Caco-2 (cell line): Measurements from ENCODE around the gene LIMS2. TPM values are rescaled to one million over a fixed set of nuclear protein-coding genes. Genes with fewer than 3 reads are reported as not detected.

Experiments
- BruUV-seq: library from RNA; stranded (reverse); fragments of 400-500 nt; replicated peaks from 2 replicates; lab custom pipeline; 2021; lab: Mats Ljungman, UMichigan
- CTCF ChIA-PET: fragments of 300-600 bp; sonication (Branson Sonifier 250); formaldehyde crosslinking; loops from one replicate; lab custom pipeline; 2022; ENCODE audit warnings: antibody characterized with exemption; lab: Charles Lee
- POLR2A ChIA-PET: fragments of 300-600 bp; sonication (Branson Sonifier 250); formaldehyde crosslinking; loops from one replicate; lab custom pipeline; 2022; ENCODE audit warnings: antibody characterized with exemption; lab: Charles Lee
- DNase-seq, 2 experiments: peaks; one replicate each; pipeline versions ENCODE4 v3.0.0 to v3.0.0-alpha.2; 2020 to 2022
- H3K27me3 ChIP-seq: replicated peaks from 2 replicates; pipeline ENCODE4 v1.6.0; 2011; ENCODE audit warnings: low read length; ENCODE audit not compliant: control insufficient read depth, insufficient read depth
- H3K36me3 ChIP-seq: 2 replicates; pipeline ENCODE4 v1.5.1; 2011; ENCODE audit warnings: low read length; ENCODE audit not compliant: control insufficient read depth, insufficient read depth
- H3K4me1 ChIP-seq: fragments of 250-450 bp; sonication (Bioruptor Pico); 2 replicates; pipeline ENCODE4 v1.5.1; 2020; ENCODE audit warnings: mild to moderate bottlenecking
- H3K4me3 ChIP-seq: 2 replicates; pipeline ENCODE4 v1.5.1; 2011; ENCODE audit warnings: low read depth, mild to moderate bottlenecking, control low read depth, low read length
- H3K9me3 ChIP-seq: fragments of 250-450 bp; sonication (Bioruptor Pico); 2 replicates; pipeline ENCODE4 v1.5.1; 2020; ENCODE audit warnings: mild to moderate bottlenecking, moderate library complexity
- H3K27ac Mint-ChIP-seq: one replicate; pipeline ENCODE4 v1.8.0; 2022; ENCODE audit warnings: mixed read lengths; ENCODE audit not compliant: unreplicated experiment
- H3K27me3 Mint-ChIP-seq: one replicate; pipeline ENCODE4 v1.8.0; 2022; ENCODE audit warnings: mixed read lengths; ENCODE audit not compliant: insufficient read depth, unreplicated experiment
- H3K36me3 Mint-ChIP-seq: one replicate; pipeline ENCODE4 v1.8.0; 2022; ENCODE audit warnings: mild to moderate bottlenecking, mixed read lengths; ENCODE audit not compliant: insufficient read depth, unreplicated experiment
- H3K4me1 Mint-ChIP-seq: one replicate; pipeline ENCODE4 v1.8.0; 2022; ENCODE audit warnings: low read depth, mixed read lengths; ENCODE audit not compliant: unreplicated experiment
- H3K4me3 Mint-ChIP-seq: one replicate; pipeline ENCODE4 v1.8.0; 2022; ENCODE audit warnings: mild to moderate bottlenecking, moderate library complexity, mixed read lengths; ENCODE audit not compliant: unreplicated experiment
- H3K9me3 Mint-ChIP-seq: one replicate; pipeline ENCODE4 v1.8.0; 2022; ENCODE audit warnings: mixed read lengths; ENCODE audit not compliant: unreplicated experiment
- CTCF ChIP-seq, 2 experiments: fragments of 200-600 bp in 1 of 2; IDR thresholded peaks; 1 replicate in 1 of 2; 2 replicates in 1 of 2; pipeline versions ENCODE4 v1.5.1 to v1.8.0; 2011 to 2022; ENCODE audit warnings: antibody characterized with exemption in 1 of 2, control low read depth in 1 of 2, inconsistent platforms in 1 of 2, low read depth in 1 of 2, low read length in 1 of 2, mild to moderate bottlenecking in 1 of 2, moderate library complexity in 1 of 2; ENCODE audit not compliant: insufficient read depth in 1 of 2, severe bottlenecking in 1 of 2, unreplicated experiment in 1 of 2
- intact Hi-C: fragments of 100-400 bp; cut with micrococcal nuclease; formaldehyde crosslinking; loops from one replicate; pipeline ENCODE4 v1.10.0; 2022; ENCODE audit not compliant: unreplicated experiment
- total RNA-seq: library from RNA; stranded (reverse); gene quantifications from 2 replicates; pipeline ENCODE4 v1.2.3, GENCODE V29; 2022

The LIMS2 gene
- total RNA-seq, 1 experiment from 2014 or later = 10.0 TPM

GRCh38 chr2:127599211-127599610 lies 76.1 kb downstream of the LIMS2 start:
- H3K4me1 Mint-ChIP-seq = no peaks in the 10 kb centered on the region
- TF ChIP-seq CTCF (IDR thresholded peaks at IDR 0.05; ENCODE audit: insufficient read depth in 1 of 2, low read depth in 1 of 2, low read length in 1 of 2, severe bottlenecking in 1 of 2, unreplicated experiment in 1 of 2) = no peak
- no peak overlapping the region for H3K27ac Mint-ChIP-seq
- Histone ChIP-seq H3K4me3 (no peak overlapping the region), H3K27me3 (no peaks in the 10 kb centered on the region), H3K36me3 (no peaks in the 10 kb centered on the region), H3K9me3 (0 out of 2 replicates have a peak, but pooled peaks cover 5% of the 10 kb centered on the region), H3K4me1 (no peaks in the 10 kb centered on the region)
- H3K36me3 Mint-ChIP-seq = no peaks in the 10 kb centered on the region
- H3K27me3 Mint-ChIP-seq = peaks cover 7% of the 10 kb centered on the region
- intact Hi-C loops = no loop called here
- H3K9me3 Mint-ChIP-seq = peaks cover 8% of the 10 kb centered on the region
- DNase-seq = no peak
- ChIA-PET CTCF (no interaction called here), POLR2A (no interaction called here)
- no TSS peak for BruUV-seq
- no peak overlapping the region for H3K4me3 Mint-ChIP-seq

GRCh38 chr2:127598711-127599110 lies 76.6 kb downstream of the LIMS2 start:
- peaks cover 8% of the 10 kb centered on the region for H3K9me3 Mint-ChIP-seq
- POLR2A ChIA-PET = no interaction called here
- Histone ChIP-seq H3K27me3 (no peaks in the 10 kb centered on the region), H3K4me1 (no peaks in the 10 kb centered on the region), H3K36me3 (no peaks in the 10 kb centered on the region), H3K4me3 (no peak overlapping the region), H3K9me3 (0 out of 2 replicates have a peak, but pooled peaks cover 5% of the 10 kb centered on the region)
- no peak for TF ChIP-seq CTCF (IDR thresholded peaks at IDR 0.05; ENCODE audit: insufficient read depth in 1 of 2, low read depth in 1 of 2, low read length in 1 of 2, severe bottlenecking in 1 of 2, unreplicated experiment in 1 of 2)
- H3K27ac Mint-ChIP-seq = no peak overlapping the region
- no peaks in the 10 kb centered on the region for H3K36me3 Mint-ChIP-seq
- CTCF ChIA-PET = no interaction called here
- H3K4me1 Mint-ChIP-seq = no peaks in the 10 kb centered on the region
- intact Hi-C loops = no loop called here
- peaks cover 7% of the 10 kb centered on the region for H3K27me3 Mint-ChIP-seq
- H3K4me3 Mint-ChIP-seq = no peak overlapping the region
- DNase-seq = no peak
- BruUV-seq = no TSS peak

DNA sequence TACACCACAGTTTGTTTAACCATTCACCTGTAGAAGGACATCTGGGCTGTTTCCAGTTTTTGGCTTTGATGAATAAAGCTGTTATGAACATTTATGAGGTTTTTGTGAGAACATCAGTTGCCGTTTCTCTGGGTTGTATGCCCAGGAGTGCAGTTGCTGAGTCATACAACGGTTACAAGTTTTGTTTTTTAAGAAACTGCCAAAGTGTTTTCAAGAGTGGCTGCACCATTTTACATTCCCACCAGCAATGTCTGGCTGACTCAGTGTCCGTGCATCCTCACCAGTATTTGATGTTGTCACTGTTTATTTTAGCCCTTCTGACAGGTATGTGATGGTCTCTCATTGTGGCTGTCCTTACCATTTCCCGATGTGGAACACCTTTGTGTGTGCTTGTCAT lies 77.3 kb downstream of the LIMS2 start:
- no TSS peak for BruUV-seq
- H3K36me3 Mint-ChIP-seq = no peaks in the 10 kb centered on the region
- intact Hi-C loops = no loop called here

More for the DNA sequence above, 77.3 kb downstream of the LIMS2 start:
- CTCF ChIA-PET = no interaction called here
- DNase-seq = no peak
- Histone ChIP-seq H3K4me1 (no peaks in the 10 kb centered on the region), H3K9me3 (0 out of 2 replicates have a peak, but pooled peaks cover 5% of the 10 kb centered on the region), H3K27me3 (no peaks in the 10 kb centered on the region), H3K36me3 (no peaks in the 10 kb centered on the region), H3K4me3 (no peak overlapping the region)
- POLR2A ChIA-PET = no interaction called here
- Mint-ChIP-seq H3K9me3 (peaks cover 8% of the 10 kb centered on the region), H3K27ac (no peak overlapping the region), H3K4me1 (no peaks in the 10 kb centered on the region), H3K27me3 (peaks cover 7% of the 10 kb centered on the region), H3K4me3 (no peak overlapping the region)
- no peak for TF ChIP-seq CTCF (IDR thresholded peaks at IDR 0.05; ENCODE audit: insufficient read depth in 1 of 2, low read depth in 1 of 2, low read length in 1 of 2, severe bottlenecking in 1 of 2, unreplicated experiment in 1 of 2)
